GM23338 (cell line): ENCODE data around the gene IDH2. TPM values are rescaled to one million over a fixed set of nuclear protein-coding genes. Genes with fewer than 3 reads are reported as not detected.
A peak's percentile ranks its signal among the peaks of the same experiment; 100 is the strongest.

Experiments used
- ATAC-seq: fragments of 200-7000 bp; cut with Tn5 transposase; 3 replicates; pipeline ENCODE4 v1.9.1; 2020
- DNase-seq: peaks from one replicate; pipeline ENCODE4 v3.0.0-alpha.2; 2015; ENCODE audit warnings: low spot score
- H2AFZ ChIP-seq: fragments of 200-600 bp; sonication (generic); 2 replicates; pipeline ENCODE4 v1.8.0; 2016; ENCODE audit warnings: antibody characterized with exemption, mild to moderate bottlenecking, moderate library complexity
- H3F3A ChIP-seq: fragments of 200-600 bp; sonication (generic); replicated peaks from 2 replicates; pipeline ENCODE4 v1.8.0; 2017; ENCODE audit warnings: antibody characterized with exemption, mixed run types, low read depth
- H3K27ac ChIP-seq: fragments of 200-600 bp; sonication (generic); 2 replicates; pipeline ENCODE4 v1.6.1; 2016; ENCODE audit warnings: low read depth
- H3K27me3 ChIP-seq: fragments of 200-600 bp; sonication (generic); 2 replicates; pipeline ENCODE4 v1.8.0; 2016; ENCODE audit warnings: mild to moderate bottlenecking, mixed run types, moderate library complexity; ENCODE audit not compliant: insufficient read depth
- H3K36me3 ChIP-seq: fragments of 200-600 bp; sonication (generic); 2 replicates; pipeline ENCODE4 v1.8.0; 2016; ENCODE audit warnings: mild to moderate bottlenecking; ENCODE audit not compliant: insufficient read depth
- H3K4me1 ChIP-seq: fragments of 200-600 bp; sonication (generic); 2 replicates; pipeline ENCODE4 v1.8.0; 2016; ENCODE audit warnings: mild to moderate bottlenecking, moderate library complexity; ENCODE audit not compliant: insufficient read depth
- H3K4me2 ChIP-seq: fragments of 200-600 bp; sonication (generic); 2 replicates; pipeline ENCODE4 v1.7.1; 2017; ENCODE audit warnings: mixed run types
- H3K4me3 ChIP-seq: fragments of 200-600 bp; sonication (generic); 2 replicates; pipeline ENCODE4 v1.6.1; 2016; ENCODE audit warnings: mixed run types
- H3K79me2 ChIP-seq: fragments of 200-600 bp; sonication (generic); replicated peaks from 2 replicates; pipeline ENCODE4 v1.8.0; 2017; ENCODE audit warnings: mild to moderate bottlenecking; ENCODE audit not compliant: insufficient read depth
- H3K9me2 ChIP-seq: fragments of 200-600 bp; sonication (generic); 2 replicates; pipeline ENCODE4 v1.8.0; 2017; ENCODE audit not compliant: insufficient read depth
- H4K20me1 ChIP-seq: fragments of 200-600 bp; sonication (generic); replicated peaks from 2 replicates; pipeline ENCODE4 v1.8.0; 2017; ENCODE audit warnings: mild to moderate bottlenecking; ENCODE audit not compliant: insufficient read depth
- H3K27ac Mint-ChIP-seq: 2 replicates; pipeline ENCODE4 v1.8.0; 2020; ENCODE audit warnings: inconsistent platforms, mild to moderate bottlenecking, moderate library complexity, mixed read lengths
- H3K27me3 Mint-ChIP-seq: 3 replicates; pipeline ENCODE4 v1.8.0; 2022; ENCODE audit warnings: low read depth, mild to moderate bottlenecking, moderate library complexity, mixed read lengths, inconsistent platforms; ENCODE audit not compliant: insufficient read depth, poor library complexity
- H3K36me3 Mint-ChIP-seq: 3 replicates; pipeline ENCODE4 v1.8.0; 2021; ENCODE audit warnings: low read depth, mild to moderate bottlenecking, inconsistent platforms, moderate library complexity, mixed read lengths
- H3K4me1 Mint-ChIP-seq: 3 replicates; pipeline ENCODE4 v1.8.0; 2020; ENCODE audit warnings: mild to moderate bottlenecking, inconsistent platforms, mixed read lengths
- H3K4me3 Mint-ChIP-seq: 3 replicates; pipeline ENCODE4 v1.8.0; 2021; ENCODE audit warnings: moderate library complexity, mild to moderate bottlenecking, inconsistent platforms, mixed read lengths
- H3K9me3 Mint-ChIP-seq: 3 replicates; pipeline ENCODE4 v1.8.0; 2020; ENCODE audit warnings: moderate library complexity, mild to moderate bottlenecking, inconsistent platforms, mixed read lengths
- CREB1 ChIP-seq: fragments of 250-450 bp; sonication (Bioruptor Pico); IDR thresholded peaks from 2 replicates; pipeline ENCODE4 v1.5.0; 2020; ENCODE audit warnings: low read depth, mild to moderate bottlenecking, moderate library complexity
- ETS1 ChIP-seq: IDR thresholded peaks from 2 replicates; pipeline ENCODE4 v1.6.1; 2016; ENCODE audit warnings: antibody characterized with exemption
- EZH2 ChIP-seq: fragments of 200-600 bp; sonication (generic); IDR thresholded peaks from one replicate; pipeline ENCODE4 v1.8.0; 2017; ENCODE audit warnings: antibody characterized with exemption, mild to moderate bottlenecking, low read depth; ENCODE audit not compliant: unreplicated experiment
- EZH2phosphoT487 ChIP-seq: fragments of 200-600 bp; sonication (generic); IDR thresholded peaks from one replicate; pipeline ENCODE4 v1.8.1; 2018; ENCODE audit warnings: antibody characterized with exemption; ENCODE audit not compliant: unreplicated experiment
- JUNB ChIP-seq: IDR thresholded peaks from one replicate; pipeline ENCODE4 v1.6.1; 2016; ENCODE audit warnings: antibody characterized with exemption; ENCODE audit not compliant: unreplicated experiment
- NANOG ChIP-seq: IDR thresholded peaks from 2 replicates; pipeline ENCODE4 v1.6.1; 2016; ENCODE audit warnings: antibody characterized with exemption, borderline replicate concordance
- POLR2AphosphoS5 ChIP-seq: IDR thresholded peaks from 2 replicates; pipeline ENCODE4 v1.6.1; 2016; ENCODE audit warnings: antibody characterized with exemption, low read depth
- STAT1 ChIP-seq: IDR thresholded peaks from one replicate; pipeline ENCODE4 v1.6.1; 2016; ENCODE audit warnings: antibody characterized with exemption; ENCODE audit not compliant: unreplicated experiment
- ZNF114 ChIP-seq: fragments of 250-450 bp; sonication (Bioruptor Pico); IDR thresholded peaks from 2 replicates; pipeline ENCODE4 v1.5.0; 2020; ENCODE audit warnings: mild to moderate bottlenecking, moderate library complexity
- ZNF331 ChIP-seq: fragments of 250-450 bp; sonication (Bioruptor Pico); IDR thresholded peaks from 2 replicates; pipeline ENCODE4 v1.5.0; 2020; ENCODE audit warnings: low read depth, mild to moderate bottlenecking, moderate library complexity
- polyA plus RNA-seq: library from polyadenylated mRNA; unstranded; fragments of >200 nt; fragmentation: Nextera tagmentation; extraction: Ambion mirVana; gene quantifications from 2 replicates; pipeline ENCODE4 v1.2.1, GENCODE V29; 2016
- total RNA-seq: library from RNA; depleted of rRNA; stranded (reverse); fragments of >200 nt; shearing (Covaris generic); gene quantifications from 2 replicates; pipeline ENCODE4 v1.2.3, GENCODE V29; 2014
- TF ChIP-seq, protein P1 (sequence below): fragments of 250-450 bp; sonication (Bioruptor Pico); IDR thresholded peaks from 2 replicates; pipeline ENCODE4 v1.5.0; 2020; ENCODE audit warnings: mild to moderate bottlenecking, moderate library complexity

Gene IDH2
- total and polyA plus RNA-seq, 2 experiments from 2014 or later = 54.9 to 64.0 TPM

DNA sequence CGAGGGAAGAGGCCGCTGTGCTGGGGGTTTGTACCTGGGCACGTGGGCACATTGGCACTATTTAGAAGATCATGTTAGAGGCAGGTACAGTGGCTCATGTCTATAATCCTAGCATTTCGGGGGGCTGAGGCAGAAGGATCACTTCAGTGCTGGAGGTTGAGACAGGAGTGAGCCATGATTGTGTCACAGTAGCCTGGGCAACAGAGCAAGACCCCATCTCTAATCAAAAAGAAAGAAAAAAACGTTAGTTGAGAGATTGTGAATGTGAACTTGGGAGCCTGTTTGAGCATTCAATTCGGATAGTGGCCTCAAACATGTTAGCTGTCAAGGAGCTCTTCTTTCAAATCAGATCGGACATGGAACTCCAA is 36.6 kb downstream of the IDH2 start:
- H3K27me3 Mint-ChIP-seq = peaks cover 19% of the 10 kb centered on the region
- H3K36me3 ChIP-seq = no peaks in the 10 kb centered on the region

DNA sequence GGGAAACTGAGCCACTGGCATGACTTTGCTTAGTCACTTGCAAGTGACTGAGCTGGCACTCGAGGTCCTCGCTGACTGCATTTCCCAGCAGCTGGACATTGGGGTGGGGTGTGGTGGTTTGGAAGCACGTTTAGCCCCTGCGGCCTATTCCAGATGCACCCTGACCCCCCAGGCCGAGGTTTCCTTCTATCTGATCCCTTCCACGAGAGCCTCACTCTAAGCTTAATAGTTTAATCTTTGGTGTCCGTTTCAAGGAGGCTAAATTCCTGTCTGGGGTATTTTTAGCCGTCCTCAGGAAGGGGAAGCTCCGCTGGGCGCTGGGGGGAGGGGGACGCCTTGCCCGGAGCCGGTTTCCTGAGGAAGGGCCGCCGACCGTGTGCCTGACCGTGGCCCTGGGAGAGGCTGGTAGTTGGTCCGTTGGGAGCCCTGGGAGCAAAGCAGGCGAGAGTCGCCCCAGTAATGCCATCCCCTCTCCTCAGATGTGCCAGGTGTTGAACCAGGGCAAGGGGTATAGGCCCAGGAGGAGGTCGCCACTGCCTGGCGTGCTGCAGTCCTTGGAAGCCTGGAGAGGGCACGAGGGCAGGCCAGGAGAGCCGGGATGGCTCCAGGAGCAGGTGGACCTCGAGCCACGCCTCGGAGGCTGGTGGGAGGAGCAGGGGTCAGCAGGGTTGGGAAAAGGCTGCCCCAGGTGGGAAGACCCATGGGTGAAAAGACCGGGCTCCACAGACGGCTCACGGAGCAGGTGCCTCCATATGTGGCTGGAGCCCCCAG is 37.2 kb downstream of the IDH2 start:
- Histone ChIP-seq H3K4me2 (peak overlapping the region; percentile 64), H3K27me3 (no peaks in the 10 kb centered on the region), H4K20me1 (no peaks in the 10 kb centered on the region; the same call in 1 of the 2 replicates), H3K27ac (0 out of 2 replicates have a peak overlapping the region, but pooled peaks have one; percentile 55), H3K36me3 (no peaks in the 10 kb centered on the region), H3K79me2 (0 out of 2 replicates have a peak, but pooled peaks cover 4% of the 10 kb centered on the region), H3F3A (0 out of 2 replicates have a peak, but pooled peaks cover 9% of the 10 kb centered on the region), H3K4me3 (no peak overlapping the region; the same call in 1 of the 2 replicates), H3K4me1 (peaks cover 37% of the 10 kb centered on the region), H2AFZ (no peak overlapping the region), H3K9me2 (no peaks in the 10 kb centered on the region)
- H3K36me3 Mint-ChIP-seq = peaks cover 6% of the 10 kb centered on the region; the same call in 2 of the 3 replicates
- ATAC-seq = peak; percentile 15
- H3K9me3 Mint-ChIP-seq = no peaks in the 10 kb centered on the region
- peak; percentile 68 for DNase-seq
- H3K27ac Mint-ChIP-seq = peak overlapping the region; percentile 36; the same call in 1 of the 2 replicates
- H3K4me1 Mint-ChIP-seq = peaks cover 39% of the 10 kb centered on the region
- H3K27me3 Mint-ChIP-seq = peaks cover 19% of the 10 kb centered on the region
- H3K4me3 Mint-ChIP-seq = no peak overlapping the region; the same call in 2 of the 3 replicates
- TF ChIP-seq ETS1 (no peak), CREB1 (CRISPR knock-in tag) (no peak), ZNF114 (CRISPR knock-in tag) (no peak), ZNF331 (no peak), POLR2AphosphoS5 (no peak), NANOG (no peak), STAT1 (no peak), JUNB (no peak), EZH2 (no peak), EZH2phosphoT487 (no peak)
- TF ChIP-seq, protein P1, sequence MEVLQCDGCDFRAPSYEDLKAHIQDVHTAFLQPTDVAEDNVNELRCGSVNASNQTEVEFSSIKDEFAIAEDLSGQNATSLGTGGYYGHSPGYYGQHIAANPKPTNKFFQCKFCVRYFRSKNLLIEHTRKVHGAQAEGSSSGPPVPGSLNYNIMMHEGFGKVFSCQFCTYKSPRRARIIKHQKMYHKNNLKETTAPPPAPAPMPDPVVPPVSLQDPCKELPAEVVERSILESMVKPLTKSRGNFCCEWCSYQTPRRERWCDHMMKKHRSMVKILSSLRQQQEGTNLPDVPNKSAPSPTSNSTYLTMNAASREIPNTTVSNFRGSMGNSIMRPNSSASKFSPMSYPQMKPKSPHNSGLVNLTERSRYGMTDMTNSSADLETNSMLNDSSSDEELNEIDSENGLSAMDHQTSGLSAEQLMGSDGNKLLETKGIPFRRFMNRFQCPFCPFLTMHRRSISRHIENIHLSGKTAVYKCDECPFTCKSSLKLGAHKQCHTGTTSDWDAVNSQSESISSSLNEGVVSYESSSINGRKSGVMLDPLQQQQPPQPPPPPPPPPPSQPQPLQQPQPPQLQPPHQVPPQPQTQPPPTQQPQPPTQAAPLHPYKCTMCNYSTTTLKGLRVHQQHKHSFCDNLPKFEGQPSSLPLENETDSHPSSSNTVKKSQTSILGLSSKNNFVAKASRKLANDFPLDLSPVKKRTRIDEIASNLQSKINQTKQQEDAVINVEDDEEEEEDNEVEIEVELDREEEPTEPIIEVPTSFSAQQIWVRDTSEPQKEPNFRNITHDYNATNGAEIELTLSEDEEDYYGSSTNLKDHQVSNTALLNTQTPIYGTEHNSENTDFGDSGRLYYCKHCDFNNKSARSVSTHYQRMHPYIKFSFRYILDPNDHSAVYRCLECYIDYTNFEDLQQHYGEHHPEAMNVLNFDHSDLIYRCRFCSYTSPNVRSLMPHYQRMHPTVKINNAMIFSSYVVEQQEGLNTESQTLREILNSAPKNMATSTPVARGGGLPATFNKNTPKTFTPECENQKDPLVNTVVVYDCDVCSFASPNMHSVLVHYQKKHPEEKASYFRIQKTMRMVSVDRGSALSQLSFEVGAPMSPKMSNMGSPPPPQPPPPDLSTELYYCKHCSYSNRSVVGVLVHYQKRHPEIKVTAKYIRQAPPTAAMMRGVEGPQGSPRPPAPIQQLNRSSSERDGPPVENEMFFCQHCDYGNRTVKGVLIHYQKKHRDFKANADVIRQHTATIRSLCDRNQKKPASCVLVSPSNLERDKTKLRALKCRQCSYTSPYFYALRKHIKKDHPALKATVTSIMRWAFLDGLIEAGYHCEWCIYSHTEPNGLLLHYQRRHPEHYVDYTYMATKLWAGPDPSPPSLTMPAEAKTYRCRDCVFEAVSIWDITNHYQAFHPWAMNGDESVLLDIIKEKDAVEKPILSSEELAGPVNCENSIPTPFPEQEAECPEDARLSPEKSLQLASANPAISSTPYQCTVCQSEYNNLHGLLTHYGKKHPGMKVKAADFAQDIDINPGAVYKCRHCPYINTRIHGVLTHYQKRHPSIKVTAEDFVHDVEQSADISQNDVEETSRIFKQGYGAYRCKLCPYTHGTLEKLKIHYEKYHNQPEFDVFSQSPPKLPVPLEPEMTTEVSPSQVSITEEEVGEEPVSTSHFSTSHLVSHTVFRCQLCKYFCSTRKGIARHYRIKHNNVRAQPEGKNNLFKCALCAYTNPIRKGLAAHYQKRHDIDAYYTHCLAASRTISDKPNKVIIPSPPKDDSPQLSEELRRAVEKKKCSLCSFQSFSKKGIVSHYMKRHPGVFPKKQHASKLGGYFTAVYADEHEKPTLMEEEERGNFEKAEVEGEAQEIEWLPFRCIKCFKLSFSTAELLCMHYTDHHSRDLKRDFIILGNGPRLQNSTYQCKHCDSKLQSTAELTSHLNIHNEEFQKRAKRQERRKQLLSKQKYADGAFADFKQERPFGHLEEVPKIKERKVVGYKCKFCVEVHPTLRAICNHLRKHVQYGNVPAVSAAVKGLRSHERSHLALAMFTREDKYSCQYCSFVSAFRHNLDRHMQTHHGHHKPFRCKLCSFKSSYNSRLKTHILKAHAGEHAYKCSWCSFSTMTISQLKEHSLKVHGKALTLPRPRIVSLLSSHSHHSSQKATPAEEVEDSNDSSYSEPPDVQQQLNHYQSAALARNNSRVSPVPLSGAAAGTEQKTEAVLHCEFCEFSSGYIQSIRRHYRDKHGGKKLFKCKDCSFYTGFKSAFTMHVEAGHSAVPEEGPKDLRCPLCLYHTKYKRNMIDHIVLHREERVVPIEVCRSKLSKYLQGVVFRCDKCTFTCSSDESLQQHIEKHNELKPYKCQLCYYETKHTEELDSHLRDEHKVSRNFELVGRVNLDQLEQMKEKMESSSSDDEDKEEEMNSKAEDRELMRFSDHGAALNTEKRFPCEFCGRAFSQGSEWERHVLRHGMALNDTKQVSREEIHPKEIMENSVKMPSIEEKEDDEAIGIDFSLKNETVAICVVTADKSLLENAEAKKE (CRISPR knock-in tag) = no peak

More for the DNA sequence above, 36.6 kb downstream of the IDH2 start:
- H3K4me2 ChIP-seq = peak overlapping the region; percentile 26; the same call in 1 of the 2 replicates
- DNase-seq (no peak), ATAC-seq (no peak)
- H4K20me1 ChIP-seq = no peaks in the 10 kb centered on the region; the same call in 1 of the 2 replicates
- peaks cover 37% of the 10 kb centered on the region for H3K4me1 ChIP-seq
- no peak overlapping the region for H3K4me3 Mint-ChIP-seq
- H3K9me3 Mint-ChIP-seq = no peaks in the 10 kb centered on the region
- H3K27me3 ChIP-seq = no peaks in the 10 kb centered on the region
- TF ChIP-seq STAT1 (no peak), ZNF331 (no peak)
- 0 out of 2 replicates have a peak, but pooled peaks cover 9% of the 10 kb centered on the region for H3F3A ChIP-seq
- H3K4me3 ChIP-seq = no peak overlapping the region
- peaks cover 38% of the 10 kb centered on the region for H3K4me1 Mint-ChIP-seq
- H3K36me3 Mint-ChIP-seq = peaks cover 6% of the 10 kb centered on the region; the same call in 2 of the 3 replicates
- no peaks in the 10 kb centered on the region for H3K9me2 ChIP-seq
- H3K27ac Mint-ChIP-seq = no peak overlapping the region
- H3K27ac ChIP-seq = no peak overlapping the region
- 0 out of 2 replicates have a peak, but pooled peaks cover 4% of the 10 kb centered on the region for H3K79me2 ChIP-seq
- H2AFZ ChIP-seq = no peak overlapping the region
